Fibroblast of the conjunctiva (primary cell): ENCODE data around the gene TMEM132E.
"Not testable (repeated sequence)": the region's sequence is repeated elsewhere in the genome, so short reads cannot be mapped to it uniquely, and the experiment has no call there.

Experiments used
- DNase-seq: peaks from one replicate; pipeline ENCODE4 v3.0.0-alpha.2; 2010; ENCODE audit warnings: low read depth

The TMEM132E gene, protein sequence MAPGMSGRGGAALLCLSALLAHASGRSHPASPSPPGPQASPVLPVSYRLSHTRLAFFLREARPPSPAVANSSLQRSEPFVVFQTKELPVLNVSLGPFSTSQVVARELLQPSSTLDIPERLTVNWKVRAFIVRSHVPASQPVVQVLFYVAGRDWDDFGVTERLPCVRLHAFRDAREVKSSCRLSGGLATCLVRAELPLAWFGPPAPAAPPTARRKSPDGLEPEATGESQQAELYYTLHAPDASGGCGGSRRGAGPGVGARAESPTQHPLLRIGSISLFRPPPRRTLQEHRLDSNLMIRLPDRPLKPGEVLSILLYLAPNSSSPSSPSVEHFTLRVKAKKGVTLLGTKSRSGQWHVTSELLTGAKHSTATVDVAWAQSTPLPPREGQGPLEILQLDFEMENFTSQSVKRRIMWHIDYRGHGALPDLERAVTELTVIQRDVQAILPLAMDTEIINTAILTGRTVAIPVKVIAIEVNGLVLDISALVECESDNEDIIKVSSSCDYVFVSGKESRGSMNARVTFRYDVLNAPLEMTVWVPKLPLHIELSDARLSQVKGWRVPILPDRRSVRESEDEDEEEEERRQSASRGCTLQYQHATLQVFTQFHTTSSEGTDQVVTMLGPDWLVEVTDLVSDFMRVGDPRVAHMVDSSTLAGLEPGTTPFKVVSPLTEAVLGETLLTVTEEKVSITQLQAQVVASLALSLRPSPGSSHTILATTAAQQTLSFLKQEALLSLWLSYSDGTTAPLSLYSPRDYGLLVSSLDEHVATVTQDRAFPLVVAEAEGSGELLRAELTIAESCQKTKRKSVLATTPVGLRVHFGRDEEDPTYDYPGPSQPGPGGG (N-terminal part only)

GRCh38 chr17:34579017-34579946, at the start of gene TMEM132E:
TMEM132E (plus strand) TSS chr17:34579582; CDS start chr17:34581077, 1,495 bp downstream.
- DNase-seq, result no peak

- DNase-seq, result no peak
These were observed 48.5 kb upstream of the TMEM132E start for GRCh38 chr17:34530918-34531317.

- DNase-seq, result no peak
These were observed 46.9 kb upstream of the TMEM132E start for GRCh38 chr17:34532281-34533065.

GRCh38 chr17:34533806-34534527, 45.4 kb upstream of the TMEM132E start:
- no peak for DNase-seq

GRCh38 chr17:34537445-34537844, 41.9 kb upstream of the TMEM132E start:
- DNase-seq, result no peak

GRCh38 chr17:34538582-34538981, 40.8 kb upstream of the TMEM132E start:
- not testable (repeated sequence) for DNase-seq

DNA sequence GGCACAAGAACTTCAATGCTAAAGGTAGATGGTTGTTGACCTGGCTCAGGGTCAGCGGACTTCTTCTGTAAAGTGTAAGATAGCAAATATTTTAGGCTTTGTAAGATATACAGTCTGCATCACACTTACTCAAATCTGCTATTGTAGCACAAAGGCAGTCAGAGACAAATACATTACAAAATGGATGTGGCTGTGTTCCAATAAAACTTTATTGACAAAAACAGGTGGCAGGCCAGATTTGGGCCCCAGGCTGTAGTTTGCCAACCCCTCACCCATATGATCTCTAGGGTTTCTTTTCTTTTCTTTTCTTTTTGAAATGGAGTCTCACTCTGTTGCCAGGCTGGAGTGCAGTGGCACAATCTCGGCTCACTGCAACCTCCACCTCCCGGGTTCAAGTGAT, 39.5 kb upstream of the TMEM132E start:
- no peak for DNase-seq

DNA sequence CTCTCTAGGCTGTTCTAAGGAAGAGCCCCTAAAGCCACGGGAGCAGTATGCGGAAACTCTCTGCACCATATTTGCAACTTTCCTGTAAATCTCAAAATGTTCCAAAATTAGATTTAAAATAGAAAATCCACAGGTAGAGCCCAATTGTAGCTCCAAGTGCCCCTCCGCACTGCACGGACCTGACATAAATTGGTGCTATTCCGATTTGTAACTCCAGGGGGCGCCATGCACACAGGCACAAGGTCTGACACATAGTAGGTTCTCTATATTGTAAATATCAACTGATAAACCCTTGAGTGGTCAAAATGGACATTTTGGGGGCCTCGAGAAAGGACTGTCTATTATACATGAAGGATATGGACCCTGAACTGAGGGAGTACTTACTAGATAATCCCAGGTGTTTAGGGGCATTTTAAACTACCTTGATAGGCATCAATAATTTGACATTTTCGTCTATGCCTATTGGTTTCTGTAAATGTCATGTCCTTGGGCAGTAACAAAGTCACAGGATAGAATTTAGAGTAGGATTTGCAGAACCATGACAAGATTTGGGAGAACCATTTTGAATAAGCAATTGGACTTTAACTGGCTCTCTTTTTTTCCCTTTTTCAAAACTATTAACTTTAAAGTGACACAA, 36.6 kb upstream of the TMEM132E start:
- DNase-seq, result no peak

DNA sequence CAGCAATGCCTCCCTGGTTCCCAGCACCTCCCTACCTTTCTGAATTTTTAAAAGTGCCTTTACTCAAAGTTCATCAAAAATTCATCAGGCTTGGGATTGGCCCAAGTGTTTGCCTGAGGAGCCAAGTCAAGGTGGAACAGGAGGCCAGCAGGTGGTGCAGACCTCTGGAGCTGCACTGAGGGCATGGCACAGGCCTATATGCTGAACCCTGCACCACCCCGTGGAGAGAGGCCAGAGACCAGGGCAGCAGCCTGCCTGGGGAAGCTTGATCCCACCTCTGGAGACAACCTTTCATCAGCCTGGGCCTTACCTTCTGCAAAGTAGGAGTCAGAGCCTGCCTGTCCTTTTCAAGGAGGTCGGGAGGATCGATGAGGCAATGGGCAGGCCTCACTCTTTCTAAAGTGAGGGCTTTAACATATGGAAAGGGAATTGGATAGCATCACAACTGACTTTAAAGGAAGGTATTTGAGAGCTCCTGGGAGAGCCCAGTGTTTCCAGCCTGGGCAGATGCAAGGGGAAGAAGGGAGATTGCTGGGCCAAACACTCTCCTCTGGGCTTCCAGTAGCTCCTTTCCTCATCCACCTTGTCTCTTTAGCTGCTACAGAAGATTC, 31.8 kb upstream of the TMEM132E start:
- no peak for DNase-seq

DNA sequence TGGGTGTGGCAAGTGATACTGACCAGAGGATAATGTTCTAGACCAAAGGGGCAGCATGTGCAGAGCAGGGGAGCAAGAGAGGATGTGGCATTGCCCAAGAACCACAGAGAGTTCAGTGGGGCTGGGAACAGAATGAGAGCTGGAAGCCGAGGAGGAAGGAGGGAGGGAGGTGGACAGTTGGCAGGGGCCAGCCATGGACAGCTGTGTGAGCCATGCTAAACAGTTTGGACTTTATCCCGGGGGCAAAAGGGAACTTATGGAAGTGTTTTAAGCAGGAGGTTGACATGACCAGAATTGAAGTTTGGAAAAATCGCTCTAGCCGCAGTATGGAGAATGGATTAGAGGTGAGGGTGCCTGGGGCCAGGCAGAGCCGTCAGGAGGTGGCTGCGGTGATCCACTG, 29.4 kb upstream of the TMEM132E start:
- DNase-seq, result no peak

- no peak for DNase-seq
These were observed 25.5 kb upstream of the TMEM132E start for GRCh38 chr17:34553907-34554306.

- DNase-seq, result no peak
These were observed 23.0 kb upstream of the TMEM132E start for GRCh38 chr17:34556384-34556783.

GRCh38 chr17:34556931-34557330, 22.5 kb upstream of the TMEM132E start:
- DNase-seq, result no peak

DNA sequence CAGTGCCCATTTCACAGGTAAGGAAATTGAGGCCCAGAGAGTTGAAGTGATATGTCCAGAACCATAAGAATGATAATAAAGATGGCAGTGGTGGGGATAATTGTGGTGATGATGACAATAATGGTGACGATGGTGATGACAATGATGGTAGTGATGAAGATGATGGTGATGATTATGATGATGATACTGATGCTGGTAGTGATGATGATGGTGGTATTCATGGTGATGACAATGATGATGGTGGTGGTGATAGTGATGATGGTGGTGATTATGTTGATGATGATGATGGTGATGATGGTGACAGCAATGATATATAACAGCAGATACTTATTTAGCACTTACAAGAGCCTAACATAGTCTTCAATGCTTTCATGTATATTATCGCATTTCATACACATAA, 18.1 kb upstream of the TMEM132E start:
- DNase-seq, result no peak

DNA sequence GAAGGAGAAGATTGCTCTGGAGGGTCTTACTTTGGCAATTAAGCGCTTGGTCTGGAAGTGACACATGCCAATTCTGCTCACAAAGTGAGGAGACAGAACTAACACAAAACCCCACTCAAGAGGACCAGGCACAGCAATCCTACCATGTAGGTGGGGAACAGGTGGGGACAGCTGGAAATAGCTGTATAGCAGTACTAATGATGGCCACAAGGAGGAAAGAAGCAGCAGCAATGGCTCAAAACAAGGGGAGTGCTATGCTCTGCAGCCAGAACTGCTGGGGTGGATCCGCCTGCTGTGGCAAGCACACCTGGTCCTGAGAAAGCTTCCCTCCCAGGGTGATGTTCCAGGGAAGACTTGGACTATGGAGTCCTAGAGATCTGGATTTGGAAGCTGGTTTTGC, 17.0 kb upstream of the TMEM132E start:
- DNase-seq, result no peak

DNA sequence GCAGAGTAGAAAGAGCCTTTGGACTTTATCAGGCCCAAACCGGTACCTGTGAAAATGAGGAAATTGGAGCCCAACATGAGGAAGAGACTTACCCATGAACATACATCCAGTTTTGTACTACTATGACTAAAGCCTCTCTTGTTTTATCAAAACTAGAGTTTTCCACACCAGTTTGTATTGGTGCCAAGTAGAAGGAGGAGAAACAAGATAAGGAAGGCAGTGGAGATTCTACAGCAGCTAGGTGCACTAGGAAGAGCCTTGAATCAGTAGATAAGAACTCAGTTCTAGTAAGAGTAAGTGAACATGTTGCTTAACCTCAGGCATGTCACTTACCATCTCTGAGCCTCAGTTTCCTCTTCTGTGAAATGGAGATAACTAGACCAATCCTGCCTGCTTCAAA, 13.7 kb upstream of the TMEM132E start:
- no peak for DNase-seq

- DNase-seq, result no peak
These were observed 13.2 kb upstream of the TMEM132E start for GRCh38 chr17:34566201-34566600.

- DNase-seq, result no peak
These were observed 12.5 kb upstream of the TMEM132E start for GRCh38 chr17:34566873-34567272.

DNA sequence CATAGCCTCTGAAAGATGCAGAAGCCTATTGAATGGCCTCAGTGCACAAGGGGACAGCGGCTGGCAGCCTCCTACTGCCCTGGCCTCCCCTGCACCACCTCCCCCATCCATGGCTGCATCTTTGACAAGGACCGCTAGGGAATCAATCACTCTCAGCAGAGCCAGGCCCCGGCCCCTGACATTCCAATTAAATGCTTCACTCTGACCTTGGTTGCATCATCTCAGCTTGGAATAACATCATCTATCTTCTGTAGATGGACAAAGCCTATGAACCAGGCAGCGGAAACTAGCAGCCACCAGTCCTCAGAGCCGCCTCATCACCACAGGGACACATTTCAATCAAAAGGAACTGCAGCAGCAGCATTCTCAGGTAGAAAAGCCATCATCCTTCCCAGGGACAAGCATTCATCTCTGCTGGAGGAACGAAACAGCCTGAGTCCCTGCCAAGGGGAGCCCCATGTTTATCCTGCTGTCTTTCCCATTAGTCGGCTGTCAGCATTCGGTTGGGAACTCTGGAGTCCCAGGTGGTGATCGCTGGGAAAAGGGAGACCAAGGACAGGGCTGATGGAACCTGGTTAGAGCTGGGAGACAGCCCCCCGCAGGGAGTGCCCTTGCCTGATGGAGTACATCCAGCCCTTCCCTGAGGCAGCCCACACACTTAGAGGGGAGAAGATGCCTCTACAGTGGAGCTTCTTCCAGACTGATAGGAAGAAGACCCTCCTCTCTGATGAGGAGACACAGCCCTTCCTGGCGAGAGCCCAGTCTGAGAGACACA, 11.5 kb upstream of the TMEM132E start:
- no peak for DNase-seq
